ENCODE data around the gene RAB3GAP2. TPM values are rescaled to one million over a fixed set of nuclear protein-coding genes. Genes with fewer than 3 reads are reported as not detected.
"Not testable (repeated sequence)": the region's sequence is repeated elsewhere in the genome, so short reads cannot be mapped to it uniquely, and the experiment has no call there.

The RAB3GAP2 gene
- total RNA-seq, 3 donors from 2014 or later (not counting 1 experiment from before 2014, with no cell fraction given), result 47.3 to 52.7 (median 51.5) TPM

- H3K27ac Mint-ChIP-seq, result no peak overlapping the region
- peaks cover 0 to 14% of the 10 kb centered on the region in 2 donors for H3K4me1 Mint-ChIP-seq
- Histone ChIP-seq H3K36me3 (ENCODE audit: control insufficient read depth, insufficient read depth, low read length) (peaks cover 31% of the 10 kb centered on the region), H3K27me3 (ENCODE audit: control insufficient read depth, insufficient read depth, low read length) (no peaks in the 10 kb centered on the region), H3K4me1 (ENCODE audit: control insufficient read depth, insufficient read depth, low read length) (no peaks in the 10 kb centered on the region), H3K4me3 (ENCODE audit: low read length) (no peak overlapping the region), H3K27ac (ENCODE audit: low read length) (no peak overlapping the region), H3K9me3 (ENCODE audit: control insufficient read depth, insufficient read depth, low read length) (no peaks in the 10 kb centered on the region)
- WGBS (ENCODE audit: insufficient coverage), result 100% methylated on average over 3 of the region's 4 CpGs
- no peak for TF ChIP-seq CTCF (IDR thresholded peaks at IDR 0.05)
- H3K4me3 Mint-ChIP-seq, result no peak overlapping the region
- ATAC-seq (no peak), DNase-seq (no peak)
- no peaks in the 10 kb centered on the region for H3K27me3 Mint-ChIP-seq (ENCODE audit: low read depth in 2 of 2)
- intact Hi-C loops (cut with micrococcal nuclease), result no loop called here
- H3K36me3 Mint-ChIP-seq, result peaks cover 9% of the 10 kb centered on the region
- H3K9me3 Mint-ChIP-seq, result no peaks in the 10 kb centered on the region
Measured at GRCh38 chr1:220213382-220213983, 58.8 kb downstream of the RAB3GAP2 start.

- Mint-ChIP-seq H3K36me3 (peaks cover 35% of the 10 kb centered on the region), H3K4me3 (no peak overlapping the region), H3K27ac (no peak overlapping the region), H3K9me3 (no peaks in the 10 kb centered on the region), H3K27me3 (ENCODE audit: low read depth in 2 of 2) (no peaks in the 10 kb centered on the region), H3K4me1 (no peaks in the 10 kb centered on the region)
- Histone ChIP-seq H3K27me3 (ENCODE audit: control insufficient read depth, insufficient read depth, low read length) (no peaks in the 10 kb centered on the region), H3K36me3 (ENCODE audit: control insufficient read depth, insufficient read depth, low read length) (peaks cover 52% of the 10 kb centered on the region), H3K4me1 (ENCODE audit: control insufficient read depth, insufficient read depth, low read length) (no peaks in the 10 kb centered on the region), H3K27ac (ENCODE audit: low read length) (no peak overlapping the region), H3K9me3 (ENCODE audit: control insufficient read depth, insufficient read depth, low read length) (no peaks in the 10 kb centered on the region), H3K4me3 (ENCODE audit: low read length) (no peak overlapping the region)
- no peak for DNase-seq
- intact Hi-C loops (cut with micrococcal nuclease), result no loop called here
- ATAC-seq, result no peak
- TF ChIP-seq CTCF (IDR thresholded peaks at IDR 0.05), result no peak
Measured at GRCh38 chr1:220207411-220207810, 64.8 kb downstream of the RAB3GAP2 start.

GRCh38 chr1:220204758-220205157 lies 67.5 kb downstream of the RAB3GAP2 start:
- H3K27me3 ChIP-seq (ENCODE audit: control insufficient read depth, insufficient read depth, low read length); H3K27me3 Mint-ChIP-seq (ENCODE audit: low read depth in 2 of 2); H3K4me1 ChIP-seq (ENCODE audit: control insufficient read depth, insufficient read depth, low read length); H3K27ac Mint-ChIP-seq; H3K9me3 ChIP-seq (ENCODE audit: control insufficient read depth, insufficient read depth, low read length); H3K4me1 Mint-ChIP-seq; H3K9me3 Mint-ChIP-seq; DNase-seq; ATAC-seq; H3K4me3 Mint-ChIP-seq; H3K27ac ChIP-seq (ENCODE audit: low read length); intact Hi-C loops (cut with micrococcal nuclease); H3K4me3 ChIP-seq (ENCODE audit: low read length): not testable (repeated sequence)
- H3K36me3 Mint-ChIP-seq, result peaks cover 35% of the 10 kb centered on the region
- no CpG with 5 or more reads among the region's 2 CpGs for WGBS (ENCODE audit: insufficient coverage)
- peaks cover 55% of the 10 kb centered on the region for H3K36me3 ChIP-seq (ENCODE audit: control insufficient read depth, insufficient read depth, low read length)

GRCh38 chr1:220203816-220204215 lies 68.4 kb downstream of the RAB3GAP2 start:
- WGBS (ENCODE audit: insufficient coverage), result 100% methylated on average over 1 of the region's 2 CpGs
- Mint-ChIP-seq H3K27ac (no peak overlapping the region), H3K9me3 (no peaks in the 10 kb centered on the region), H3K36me3 (peaks cover 27% of the 10 kb centered on the region), H3K27me3 (ENCODE audit: low read depth in 2 of 2) (no peaks in the 10 kb centered on the region), H3K4me1 (no peaks in the 10 kb centered on the region), H3K4me3 (no peak overlapping the region)
- no peak for TF ChIP-seq CTCF (IDR thresholded peaks at IDR 0.05)
- peaks cover 53% of the 10 kb centered on the region for H3K36me3 ChIP-seq (ENCODE audit: control insufficient read depth, insufficient read depth, low read length)
- no peak overlapping the region for H3K4me3 ChIP-seq (ENCODE audit: low read length)
- DNase-seq, result no peak
- no peaks in the 10 kb centered on the region for H3K9me3 ChIP-seq (ENCODE audit: control insufficient read depth, insufficient read depth, low read length)
- H3K4me1 ChIP-seq (ENCODE audit: control insufficient read depth, insufficient read depth, low read length), result no peaks in the 10 kb centered on the region
- intact Hi-C loops (cut with micrococcal nuclease), result no loop called here
- ATAC-seq, result no peak
- H3K27ac ChIP-seq (ENCODE audit: low read length), result no peak overlapping the region
- no peaks in the 10 kb centered on the region for H3K27me3 ChIP-seq (ENCODE audit: control insufficient read depth, insufficient read depth, low read length)
